Neuron (in vitro differentiated cells): ENCODE data around the gene ABCC10.
"Not testable (repeated sequence)": the region's sequence is repeated elsewhere in the genome, so short reads cannot be mapped to it uniquely, and the experiment has no call there.

Experiments used
- H2AFZ ChIP-seq: one replicate; pipeline ENCODE4 v1.6.1; 2013; ENCODE audit warnings: low read depth, mild to moderate bottlenecking, inconsistent platforms, low read length, moderate library complexity
- H3K27me3 ChIP-seq: one replicate; pipeline ENCODE4 v1.6.1; 2013; ENCODE audit warnings: low read length; ENCODE audit not compliant: insufficient read depth
- H3K36me3 ChIP-seq: one replicate; pipeline ENCODE4 v1.6.1; 2013; ENCODE audit warnings: low read length; ENCODE audit not compliant: insufficient read depth
- H3K4me1 ChIP-seq: one replicate; pipeline ENCODE4 v1.6.1; 2013; ENCODE audit warnings: low read length; ENCODE audit not compliant: insufficient read depth
- H3K4me3 ChIP-seq: 2 replicates; pipeline ENCODE4 v1.5.1; 2013; ENCODE audit warnings: mild to moderate bottlenecking, low read length, moderate library complexity
- H3K9me3 ChIP-seq: one replicate; pipeline ENCODE4 v1.6.1; 2013; ENCODE audit warnings: low read length

The ABCC10 gene

GRCh38 chr6:43492673-43493072, 65.3 kb downstream of the ABCC10 start:
- Histone ChIP-seq H2AFZ (no peak overlapping the region), H3K4me1 (no peaks in the 10 kb centered on the region), H3K4me3 (no peak overlapping the region), H3K27me3 (no peaks in the 10 kb centered on the region), H3K9me3 (no peaks in the 10 kb centered on the region), H3K36me3 (peaks cover 4% of the 10 kb centered on the region)

GRCh38 chr6:43493230-43493629, 65.9 kb downstream of the ABCC10 start:
- no peaks in the 10 kb centered on the region for H3K9me3 ChIP-seq
- H3K4me1 ChIP-seq = no peaks in the 10 kb centered on the region
- H3K27me3 ChIP-seq = no peaks in the 10 kb centered on the region
- H3K36me3 ChIP-seq = peaks cover 10% of the 10 kb centered on the region
- no peak overlapping the region for H3K4me3 ChIP-seq
- H2AFZ ChIP-seq = no peak overlapping the region

GRCh38 chr6:43493833-43494232, 66.5 kb downstream of the ABCC10 start:
- Histone ChIP-seq H3K27me3 (no peaks in the 10 kb centered on the region), H3K4me1 (no peaks in the 10 kb centered on the region), H3K9me3 (no peaks in the 10 kb centered on the region), H3K36me3 (peaks cover 14% of the 10 kb centered on the region), H2AFZ (no peak overlapping the region), H3K4me3 (no peak overlapping the region)

- Histone ChIP-seq H3K4me3 (no peak overlapping the region), H3K4me1 (no peaks in the 10 kb centered on the region), H3K36me3 (peaks cover 19% of the 10 kb centered on the region), H3K27me3 (no peaks in the 10 kb centered on the region), H2AFZ (no peak overlapping the region), H3K9me3 (no peaks in the 10 kb centered on the region)
Measured at GRCh38 chr6:43494321-43494720, 67.0 kb downstream of the ABCC10 start.

GRCh38 chr6:43494766-43495165, 67.4 kb downstream of the ABCC10 start:
- Histone ChIP-seq H3K27me3 (no peaks in the 10 kb centered on the region), H3K36me3 (peaks cover 23% of the 10 kb centered on the region), H3K4me1 (no peaks in the 10 kb centered on the region)

GRCh38 chr6:43495409-43495941, 68.1 kb downstream of the ABCC10 start:
- H3K27me3 ChIP-seq = no peaks in the 10 kb centered on the region
- H3K9me3 ChIP-seq = no peaks in the 10 kb centered on the region
- H2AFZ ChIP-seq = no peak overlapping the region
- H3K4me3 ChIP-seq = no peak overlapping the region
- H3K36me3 ChIP-seq = peaks cover 29% of the 10 kb centered on the region
- H3K4me1 ChIP-seq = no peaks in the 10 kb centered on the region

More at GRCh38 chr6:43494766-43495165, 67.4 kb downstream of the ABCC10 start:
- Histone ChIP-seq H3K9me3 (no peaks in the 10 kb centered on the region), H2AFZ (no peak overlapping the region), H3K4me3 (no peak overlapping the region)

GRCh38 chr6:43496370-43497128, 69.2 kb downstream of the ABCC10 start:
- H3K27me3 ChIP-seq = no peaks in the 10 kb centered on the region
- no peaks in the 10 kb centered on the region for H3K9me3 ChIP-seq
- H2AFZ ChIP-seq = no peak overlapping the region
- no peak overlapping the region for H3K4me3 ChIP-seq
- no peaks in the 10 kb centered on the region for H3K4me1 ChIP-seq
- peaks cover 37% of the 10 kb centered on the region for H3K36me3 ChIP-seq

GRCh38 chr6:43497129-43497396, 69.7 kb downstream of the ABCC10 start:
- Histone ChIP-seq H3K27me3 (no peaks in the 10 kb centered on the region), H2AFZ (no peak overlapping the region), H3K4me3 (no peak overlapping the region), H3K4me1 (no peaks in the 10 kb centered on the region), H3K9me3 (no peaks in the 10 kb centered on the region), H3K36me3 (peaks cover 39% of the 10 kb centered on the region)

- Histone ChIP-seq H3K36me3 (peaks cover 46% of the 10 kb centered on the region), H3K9me3 (no peaks in the 10 kb centered on the region), H3K4me1 (no peaks in the 10 kb centered on the region), H3K4me3 (no peak overlapping the region), H2AFZ (no peak overlapping the region), H3K27me3 (no peaks in the 10 kb centered on the region)
Measured at GRCh38 chr6:43497689-43498088, 70.3 kb downstream of the ABCC10 start.

GRCh38 chr6:43498291-43498690, 71.0 kb downstream of the ABCC10 start:
- H3K27me3 ChIP-seq, H3K9me3 ChIP-seq, H2AFZ ChIP-seq, H3K4me3 ChIP-seq, H3K4me1 ChIP-seq: not testable (repeated sequence)
- peaks cover 52% of the 10 kb centered on the region for H3K36me3 ChIP-seq

- Histone ChIP-seq H3K36me3 (peaks cover 58% of the 10 kb centered on the region), H2AFZ (no peak overlapping the region), H3K9me3 (no peaks in the 10 kb centered on the region), H3K27me3 (no peaks in the 10 kb centered on the region), H3K4me3 (no peak overlapping the region), H3K4me1 (no peaks in the 10 kb centered on the region)
Measured at GRCh38 chr6:43499028-43499815, 71.9 kb downstream of the ABCC10 start.
